Measurements from ENCODE around the gene PDCD1LG2.
"Not testable (repeated sequence)": the region's sequence is repeated elsewhere in the genome, so short reads cannot be mapped to it uniquely, and the experiment has no call there.

The PDCD1LG2 gene

GRCh38 chr9:5510360-5510931 is at the start of gene PDCD1LG2:
Gene PDCD1LG2, plus strand, starts transcription at chr9:5510531. Its CDS starts 12,016 bp downstream, at chr9:5522547.
- peak; percentile 89 for DNase-seq (ENCODE audit: low read depth)

- DNase-seq (ENCODE audit: low read depth) = not testable (repeated sequence)
Observed at GRCh38 chr9:5464831-5465330, 45.5 kb upstream of the PDCD1LG2 start.

GRCh38 chr9:5466005-5466404 is 44.3 kb upstream of the PDCD1LG2 start:
- DNase-seq (ENCODE audit: low read depth) = no peak

GRCh38 chr9:5466766-5467165 is 43.6 kb upstream of the PDCD1LG2 start:
- no peak for DNase-seq (ENCODE audit: low read depth)

- peak; percentile 23 for DNase-seq (ENCODE audit: low read depth)
Observed at GRCh38 chr9:5468850-5469249, 41.5 kb upstream of the PDCD1LG2 start.

- DNase-seq (ENCODE audit: low read depth) = peak; percentile 24
Observed at GRCh38 chr9:5470122-5470521, 40.2 kb upstream of the PDCD1LG2 start.

- no peak for DNase-seq (ENCODE audit: low read depth)
Observed at GRCh38 chr9:5470816-5471215, 39.5 kb upstream of the PDCD1LG2 start.

- DNase-seq (ENCODE audit: low read depth) = not testable (repeated sequence)
Observed at GRCh38 chr9:5475611-5476010, 34.7 kb upstream of the PDCD1LG2 start.

GRCh38 chr9:5478206-5478605 is 32.1 kb upstream of the PDCD1LG2 start:
- no peak for DNase-seq (ENCODE audit: low read depth)

GRCh38 chr9:5479994-5480694 is 30.2 kb upstream of the PDCD1LG2 start:
- DNase-seq (ENCODE audit: low read depth) = no peak

GRCh38 chr9:5480919-5481318 is 29.4 kb upstream of the PDCD1LG2 start:
- no peak for DNase-seq (ENCODE audit: low read depth)

GRCh38 chr9:5481322-5482040 is 28.9 kb upstream of the PDCD1LG2 start:
- no peak for DNase-seq (ENCODE audit: low read depth)

- no peak for DNase-seq (ENCODE audit: low read depth)
Observed at GRCh38 chr9:5482194-5482593, 28.1 kb upstream of the PDCD1LG2 start.

GRCh38 chr9:5483306-5483705 is 27.0 kb upstream of the PDCD1LG2 start:
- no peak for DNase-seq (ENCODE audit: low read depth)

- DNase-seq (ENCODE audit: low read depth) = no peak
Observed at GRCh38 chr9:5485378-5486085, 24.8 kb upstream of the PDCD1LG2 start.

GRCh38 chr9:5486988-5487387 is 23.3 kb upstream of the PDCD1LG2 start:
- no peak for DNase-seq (ENCODE audit: low read depth)

- DNase-seq (ENCODE audit: low read depth) = no peak
Observed at GRCh38 chr9:5488221-5489008, 21.9 kb upstream of the PDCD1LG2 start.

GRCh38 chr9:5489630-5490490 is 20.5 kb upstream of the PDCD1LG2 start:
- DNase-seq (ENCODE audit: low read depth) = no peak

- DNase-seq (ENCODE audit: low read depth) = no peak
Observed at GRCh38 chr9:5492965-5493678, 17.2 kb upstream of the PDCD1LG2 start.
